ENCODE data around the gene XXYLT1.

The XXYLT1 gene

DNA sequence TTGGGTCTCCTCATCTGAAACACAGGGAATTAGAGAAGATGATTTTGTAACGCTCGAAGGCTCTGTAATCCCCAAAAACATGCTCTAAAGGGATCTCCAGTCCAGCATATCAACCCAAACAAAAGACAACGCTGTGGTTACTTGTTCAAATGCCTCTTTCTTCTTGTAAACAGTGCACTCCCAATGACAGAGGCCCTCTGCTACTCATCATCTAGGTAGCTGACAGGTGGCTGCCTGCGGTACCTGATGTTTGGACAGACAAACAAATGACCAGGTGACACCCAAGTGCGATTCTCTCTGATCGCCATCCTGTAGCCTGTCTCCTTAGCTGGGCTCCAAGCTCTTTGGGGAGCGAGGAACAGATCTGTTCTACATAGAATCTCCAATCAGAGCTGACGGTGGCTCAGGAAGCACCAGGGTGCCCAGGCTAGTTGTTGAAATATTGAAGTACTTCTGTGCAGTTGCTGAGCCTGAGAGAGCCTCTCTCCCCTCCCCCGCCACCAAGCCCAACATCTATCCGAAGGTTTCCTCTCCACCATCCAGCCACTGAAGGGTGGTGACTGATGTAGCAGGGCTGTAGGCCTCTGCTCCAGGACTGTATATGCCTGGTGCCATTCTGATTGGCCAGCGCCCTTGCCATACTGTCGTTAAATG lies 238.7 kb downstream of the XXYLT1 start:
- no peak for DNase-seq (ENCODE audit: extremely low read depth, low read depth)
- TF ChIP-seq, protein P1, sequence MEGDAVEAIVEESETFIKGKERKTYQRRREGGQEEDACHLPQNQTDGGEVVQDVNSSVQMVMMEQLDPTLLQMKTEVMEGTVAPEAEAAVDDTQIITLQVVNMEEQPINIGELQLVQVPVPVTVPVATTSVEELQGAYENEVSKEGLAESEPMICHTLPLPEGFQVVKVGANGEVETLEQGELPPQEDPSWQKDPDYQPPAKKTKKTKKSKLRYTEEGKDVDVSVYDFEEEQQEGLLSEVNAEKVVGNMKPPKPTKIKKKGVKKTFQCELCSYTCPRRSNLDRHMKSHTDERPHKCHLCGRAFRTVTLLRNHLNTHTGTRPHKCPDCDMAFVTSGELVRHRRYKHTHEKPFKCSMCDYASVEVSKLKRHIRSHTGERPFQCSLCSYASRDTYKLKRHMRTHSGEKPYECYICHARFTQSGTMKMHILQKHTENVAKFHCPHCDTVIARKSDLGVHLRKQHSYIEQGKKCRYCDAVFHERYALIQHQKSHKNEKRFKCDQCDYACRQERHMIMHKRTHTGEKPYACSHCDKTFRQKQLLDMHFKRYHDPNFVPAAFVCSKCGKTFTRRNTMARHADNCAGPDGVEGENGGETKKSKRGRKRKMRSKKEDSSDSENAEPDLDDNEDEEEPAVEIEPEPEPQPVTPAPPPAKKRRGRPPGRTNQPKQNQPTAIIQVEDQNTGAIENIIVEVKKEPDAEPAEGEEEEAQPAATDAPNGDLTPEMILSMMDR (IDR thresholded peaks at IDR 0.05; ENCODE audit: low read depth, low read length, missing control alignments): no peak
- H3K4me3 ChIP-seq (replicated peaks; ENCODE audit: low read depth, low read length): no peak overlapping the region

DNA sequence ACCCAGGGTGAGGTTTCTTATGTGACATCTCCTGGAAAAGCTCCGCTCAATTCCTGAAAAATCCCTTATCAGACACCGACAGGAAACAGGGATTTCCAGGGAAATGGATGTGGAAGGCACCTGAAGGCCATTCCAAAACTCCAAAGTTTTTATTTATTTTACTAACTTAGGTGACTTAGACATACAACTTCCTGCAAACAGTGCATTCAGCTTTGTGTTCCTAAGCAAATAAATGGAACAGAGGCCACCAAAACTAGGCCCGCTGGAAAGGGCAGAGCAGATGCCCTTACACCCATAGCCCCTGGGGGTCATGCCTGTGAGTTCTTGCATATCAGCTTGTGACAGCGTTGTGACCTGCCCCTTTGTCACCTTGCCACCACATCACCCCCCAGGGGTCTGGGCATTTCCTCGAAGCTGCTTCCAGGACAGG lies 239.4 kb downstream of the XXYLT1 start:
- TF ChIP-seq, protein P1 (IDR thresholded peaks at IDR 0.05; ENCODE audit: low read depth, low read length, missing control alignments): no peak
- DNase-seq (ENCODE audit: extremely low read depth, low read depth): no peak
- H3K4me3 ChIP-seq (replicated peaks; ENCODE audit: low read depth, low read length): no peak overlapping the region

DNA sequence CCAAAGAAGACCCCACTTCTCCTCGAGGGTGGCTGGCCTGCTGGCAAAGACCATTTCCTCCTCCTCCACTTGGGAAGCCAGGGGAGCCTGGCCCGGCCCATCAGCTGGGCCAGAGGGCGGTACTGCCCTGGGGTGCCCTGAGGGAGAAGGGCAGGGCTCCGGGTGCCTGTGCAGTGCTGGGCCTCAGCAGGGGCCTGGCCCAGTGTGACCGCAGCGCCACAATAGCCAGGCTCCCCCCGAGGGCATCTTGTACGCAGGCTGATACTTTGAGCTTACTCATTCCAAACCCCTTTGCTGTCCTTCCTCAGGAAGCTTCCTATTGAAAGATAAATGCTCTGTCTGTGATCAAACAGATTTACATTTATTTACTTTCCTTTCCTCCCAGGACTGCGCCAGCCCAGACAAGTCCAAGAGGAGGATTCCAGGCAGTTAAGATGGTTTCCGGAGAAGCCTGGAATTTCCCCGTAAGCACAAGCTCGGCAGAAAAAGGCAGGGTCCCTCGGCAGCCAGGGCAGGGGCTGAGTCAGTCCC lies 240.1 kb downstream of the XXYLT1 start:
- TF ChIP-seq, protein P1 (IDR thresholded peaks at IDR 0.05; ENCODE audit: low read depth, low read length, missing control alignments): no peak
- H3K4me3 ChIP-seq (replicated peaks; ENCODE audit: low read depth, low read length): no peak overlapping the region
- no peak for DNase-seq (ENCODE audit: extremely low read depth, low read depth)

DNA sequence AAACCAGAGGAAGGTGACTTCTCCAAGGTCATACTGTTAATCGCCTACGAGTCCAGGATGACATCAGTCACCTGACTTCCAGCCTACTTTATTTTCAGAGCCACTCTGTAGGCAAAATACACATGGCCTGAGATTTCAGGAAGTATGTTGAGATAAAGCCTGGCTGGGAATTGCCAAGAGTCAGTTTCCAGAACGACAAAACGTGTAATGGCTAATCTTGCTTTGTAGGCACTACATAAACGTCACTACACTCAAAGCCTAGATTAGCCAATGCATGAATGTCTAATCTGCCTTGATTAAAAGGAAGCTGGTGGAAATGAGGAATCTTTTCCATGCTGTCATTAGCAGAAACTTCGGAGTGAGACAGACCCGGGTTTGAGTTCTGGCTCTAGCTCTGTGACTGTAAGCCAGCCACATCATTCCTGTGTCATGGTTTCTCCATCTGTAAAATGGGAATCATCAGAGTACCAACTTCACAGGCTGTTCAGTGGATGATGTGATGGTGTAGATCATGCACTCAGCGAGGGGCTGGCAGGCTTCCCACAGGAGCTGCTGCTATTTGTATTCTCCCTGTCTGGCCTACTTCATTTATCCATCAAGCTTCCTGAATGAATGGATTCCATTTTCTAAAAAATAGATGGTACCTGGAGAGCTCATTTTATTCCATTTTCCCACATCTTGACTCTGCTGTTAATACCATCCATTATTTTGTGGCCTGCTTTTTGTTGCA lies 241.9 kb downstream of the XXYLT1 start:
- no peak overlapping the region for H3K4me3 ChIP-seq (replicated peaks; ENCODE audit: low read depth, low read length)
- TF ChIP-seq, protein P1 (IDR thresholded peaks at IDR 0.05; ENCODE audit: low read depth, low read length, missing control alignments): no peak
- DNase-seq (ENCODE audit: extremely low read depth, low read depth): no peak

DNA sequence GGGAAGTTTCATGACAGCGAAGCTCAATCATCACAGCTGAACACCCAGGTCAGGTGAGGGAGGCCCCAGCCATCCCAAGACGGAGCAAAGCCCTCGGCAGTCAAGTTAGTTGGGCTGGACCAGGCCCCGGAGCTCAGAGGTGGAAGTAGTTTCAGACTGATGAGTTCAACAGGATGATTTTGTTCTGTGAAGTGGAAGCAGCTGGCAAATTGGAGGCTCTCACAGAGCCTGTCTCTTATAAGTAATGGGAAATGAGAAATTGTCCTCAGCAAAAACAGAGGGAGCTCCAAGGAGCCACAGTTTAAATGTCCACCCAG lies 245.1 kb downstream of the XXYLT1 start:
- no peak for DNase-seq (ENCODE audit: extremely low read depth, low read depth)
- TF ChIP-seq, protein P1 (IDR thresholded peaks at IDR 0.05; ENCODE audit: low read depth, low read length, missing control alignments): no peak
- no peak overlapping the region for H3K4me3 ChIP-seq (replicated peaks; ENCODE audit: low read depth, low read length)

DNA sequence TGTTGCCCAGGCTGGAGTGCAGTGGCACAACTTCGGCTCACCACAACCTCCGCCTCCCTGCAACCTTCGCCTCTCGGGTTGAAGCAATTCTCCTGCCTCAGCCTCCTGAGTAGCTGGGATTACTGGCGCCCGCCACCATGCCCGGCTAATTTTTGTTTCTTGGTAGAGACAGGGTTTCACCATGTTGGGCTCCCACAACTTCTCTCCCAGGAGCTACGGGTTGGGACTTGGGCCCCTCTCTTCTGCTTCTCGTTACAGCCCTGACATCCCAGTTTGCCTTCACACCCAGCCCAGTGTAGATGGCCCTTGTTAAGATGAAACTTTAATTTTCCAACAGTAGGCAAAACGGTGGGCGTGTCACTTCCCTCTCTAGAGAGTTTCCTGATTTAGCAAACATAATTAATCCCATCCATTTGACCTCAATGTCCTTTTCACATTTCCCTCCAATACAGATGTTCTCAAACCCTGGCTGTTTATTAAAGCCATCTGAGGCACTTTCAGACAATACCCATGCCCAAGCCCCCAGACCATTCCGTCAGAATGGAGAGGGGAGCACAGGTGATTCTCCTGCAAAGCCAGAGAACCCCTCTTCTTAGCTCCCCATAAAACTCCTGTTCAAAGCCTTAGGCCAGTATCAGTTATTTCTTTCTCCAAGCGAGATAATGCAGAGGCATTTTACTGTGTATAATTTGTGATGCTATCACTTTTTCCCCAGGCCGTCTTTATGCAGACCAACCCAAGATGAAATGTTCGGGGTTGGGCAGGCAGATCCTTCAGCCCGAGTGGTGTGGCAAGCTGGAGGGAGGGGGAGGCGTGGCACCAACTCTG lies 245.7 kb downstream of the XXYLT1 start:
- peak; percentile 16 for DNase-seq (ENCODE audit: extremely low read depth, low read depth)
- TF ChIP-seq, protein P1 (IDR thresholded peaks at IDR 0.05; ENCODE audit: low read depth, low read length, missing control alignments): no peak
- H3K4me3 ChIP-seq (replicated peaks; ENCODE audit: low read depth, low read length): no peak overlapping the region

Measured in HFF-Myc (cell line).